Astrocyte (in vitro differentiated cells and primary cell): ENCODE measurements around the gene GRID2.

Source experiments
- CTCF ChIP-seq: IDR thresholded peaks from 2 replicates; pipeline ENCODE4 v1.5.1; 2011; ENCODE audit warnings: low read depth, mild to moderate bottlenecking, inconsistent platforms, low read length, moderate library complexity; ENCODE audit not compliant: insufficient read depth
- EZH2 ChIP-seq: IDR thresholded peaks from 2 replicates; pipeline ENCODE4 v1.6.1; 2012; ENCODE audit warnings: mild to moderate bottlenecking, low read length, inconsistent platforms; ENCODE audit not compliant: insufficient read depth

- TF ChIP-seq CTCF, result no peak
- no peak for TF ChIP-seq EZH2
These were observed 981.6 kb downstream of the GRID2 start for GRCh38 chr4:93285346-93285745.
